Measurements from ENCODE around the gene GTPBP10. TPM values are rescaled to one million over a fixed set of nuclear protein-coding genes. Genes with fewer than 3 reads are reported as not detected.

The GTPBP10 gene
- total RNA-seq, 1 experiment from 2014 or later: 23.3 TPM

- Mint-ChIP-seq H3K36me3 (ENCODE audit: insufficient read depth in 1 of 3, low read depth in 3 of 3) (peaks cover 14 to 43% (median 38%) of the 10 kb centered on the region in 3 experiments; a peak in 6 of 7 replicates), H3K27ac (no peak overlapping the region), H3K4me3 (no peak overlapping the region), H3K9me3 (no peaks in the 10 kb centered on the region), H3K27me3 (ENCODE audit: low read depth) (no peaks in the 10 kb centered on the region), H3K4me1 (no peaks in the 10 kb centered on the region)
- no peaks in the 10 kb centered on the region for H3K23me2 ChIP-seq (ENCODE audit: insufficient read length, low read depth, low read length, poor library complexity, severe bottlenecking)
- no peak overlapping the region for H3K4ac ChIP-seq (ENCODE audit: low read depth, low read length)
- no CpG with 5 or more reads among the region's 3 CpGs for WGBS (ENCODE audit: extremely low coverage, insufficient read length, low lambda C conversion rate)
- H3T11ph ChIP-seq (ENCODE audit: low read length): no peak overlapping the region
- H4K8ac ChIP-seq (replicated peaks; ENCODE audit: insufficient read length, low read depth, low read length): no peak overlapping the region
- TF ChIP-seq, protein P1, sequence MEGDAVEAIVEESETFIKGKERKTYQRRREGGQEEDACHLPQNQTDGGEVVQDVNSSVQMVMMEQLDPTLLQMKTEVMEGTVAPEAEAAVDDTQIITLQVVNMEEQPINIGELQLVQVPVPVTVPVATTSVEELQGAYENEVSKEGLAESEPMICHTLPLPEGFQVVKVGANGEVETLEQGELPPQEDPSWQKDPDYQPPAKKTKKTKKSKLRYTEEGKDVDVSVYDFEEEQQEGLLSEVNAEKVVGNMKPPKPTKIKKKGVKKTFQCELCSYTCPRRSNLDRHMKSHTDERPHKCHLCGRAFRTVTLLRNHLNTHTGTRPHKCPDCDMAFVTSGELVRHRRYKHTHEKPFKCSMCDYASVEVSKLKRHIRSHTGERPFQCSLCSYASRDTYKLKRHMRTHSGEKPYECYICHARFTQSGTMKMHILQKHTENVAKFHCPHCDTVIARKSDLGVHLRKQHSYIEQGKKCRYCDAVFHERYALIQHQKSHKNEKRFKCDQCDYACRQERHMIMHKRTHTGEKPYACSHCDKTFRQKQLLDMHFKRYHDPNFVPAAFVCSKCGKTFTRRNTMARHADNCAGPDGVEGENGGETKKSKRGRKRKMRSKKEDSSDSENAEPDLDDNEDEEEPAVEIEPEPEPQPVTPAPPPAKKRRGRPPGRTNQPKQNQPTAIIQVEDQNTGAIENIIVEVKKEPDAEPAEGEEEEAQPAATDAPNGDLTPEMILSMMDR (conservative IDR thresholded peaks at IDR 0.05): no peak
- no peaks in the 10 kb centered on the region for H4K20me1 ChIP-seq (ENCODE audit: control insufficient read depth, insufficient read depth, insufficient read length)
- H2BK15ac ChIP-seq (ENCODE audit: low read depth, low read length): no peak overlapping the region
- no peak overlapping the region for H2BK12ac ChIP-seq (ENCODE audit: insufficient read length, low read depth, low read length)
- H4K5ac ChIP-seq (ENCODE audit: insufficient read length, low read depth, low read length): no peak overlapping the region
- H3K4me2 ChIP-seq (ENCODE audit: insufficient read depth, insufficient read length, low read length): no peak overlapping the region
- H4K91ac ChIP-seq (ENCODE audit: insufficient read length, low read depth, low read length): no peak overlapping the region
- DNase-seq: no peak
- H3K23ac ChIP-seq (ENCODE audit: insufficient read length, low read depth, low read length): no peak overlapping the region
- H3K56ac ChIP-seq (ENCODE audit: insufficient read length, low read depth, low read length): no peak overlapping the region
- H2BK5ac ChIP-seq (ENCODE audit: insufficient read length, low read length): no peak overlapping the region
- no peak overlapping the region for H2BK20ac ChIP-seq (ENCODE audit: low read depth, low read length, poor library complexity, severe bottlenecking)
- H3K9me3 ChIP-seq (ENCODE audit: control insufficient read depth, low read depth, low read length): no peaks in the 10 kb centered on the region
- H3K79me1 ChIP-seq (ENCODE audit: insufficient read depth, low read depth, low read length, poor library complexity, severe bottlenecking): no peaks in the 10 kb centered on the region
- no peaks in the 10 kb centered on the region for H3K79me2 ChIP-seq (ENCODE audit: insufficient read depth, low read length)
- H3K18ac ChIP-seq (ENCODE audit: insufficient read length, low read depth, low read length): no peak overlapping the region
- no peak overlapping the region for H2AFZ ChIP-seq (ENCODE audit: low read length)
- H3K14ac ChIP-seq (ENCODE audit: insufficient read depth, low read length): no peak overlapping the region
- no peaks in the 10 kb centered on the region for H3K27me3 ChIP-seq (ENCODE audit: insufficient read depth, low read length)
- H3K9ac ChIP-seq (ENCODE audit: extremely low read depth, insufficient read length, low read length): no peak overlapping the region
- no peaks in the 10 kb centered on the region for H3K4me1 ChIP-seq (ENCODE audit: insufficient read depth, low read length)
- H3K27ac ChIP-seq (ENCODE audit: insufficient read length, low read depth, low read length): no peak overlapping the region
- H2BK120ac ChIP-seq (ENCODE audit: low read depth, low read length, poor library complexity, severe bottlenecking): no peak overlapping the region
- H2AK5ac ChIP-seq (ENCODE audit: insufficient read length, low read length): no peak overlapping the region
These were observed 37.3 kb downstream of the GTPBP10 start for GRCh38 chr7:90383861-90384260.
